ENCODE results near the gene TEX44.
"Not testable (repeated sequence)": the region's sequence is repeated elsewhere in the genome, so short reads cannot be mapped to it uniquely, and the experiment has no call there.

Gene TEX44

GRCh38 chr2:231571661-231572191 lies 20.9 kb upstream of the TEX44 start:
- DNase-seq = no peak

- DNase-seq = no peak
Observed at GRCh38 chr2:231573096-231573495, 19.6 kb upstream of the TEX44 start.

- DNase-seq = no peak
Observed at GRCh38 chr2:231573698-231574421, 18.8 kb upstream of the TEX44 start.

GRCh38 chr2:231575612-231576256 lies 16.9 kb upstream of the TEX44 start:
- no peak for DNase-seq

GRCh38 chr2:231576465-231576864 lies 16.2 kb upstream of the TEX44 start:
- DNase-seq = no peak

GRCh38 chr2:231578655-231579054 lies 14.0 kb upstream of the TEX44 start:
- not testable (repeated sequence) for DNase-seq

- no peak for DNase-seq
Observed at GRCh38 chr2:231579560-231579959, 13.1 kb upstream of the TEX44 start.

- no peak for DNase-seq
Observed at GRCh38 chr2:231581328-231581727, 11.3 kb upstream of the TEX44 start.

- no peak for DNase-seq
Observed at GRCh38 chr2:231583982-231584381, 8.7 kb upstream of the TEX44 start.

GRCh38 chr2:231587744-231588143 lies 4.9 kb upstream of the TEX44 start:
- not testable (repeated sequence) for DNase-seq

GRCh38 chr2:231589656-231590055 lies 3.0 kb upstream of the TEX44 start:
- DNase-seq = no peak

- DNase-seq = no peak
Observed at GRCh38 chr2:231590614-231591013, 2.0 kb upstream of the TEX44 start.

- DNase-seq = no peak
Observed at GRCh38 chr2:231593666-231594065, 1.0 kb downstream of the TEX44 start.

- no peak for DNase-seq
Observed at GRCh38 chr2:231597014-231597611, 4.4 kb downstream of the TEX44 start.

GRCh38 chr2:231597627-231598026 lies 5.0 kb downstream of the TEX44 start:
- DNase-seq = no peak

- DNase-seq = no peak
Observed at GRCh38 chr2:231600619-231601355, 8.1 kb downstream of the TEX44 start.

GRCh38 chr2:231601356-231602229 lies 8.9 kb downstream of the TEX44 start:
- DNase-seq = peak; percentile 50 to 69

- no peak for DNase-seq
Observed at GRCh38 chr2:231602859-231603467, 10.3 kb downstream of the TEX44 start.

- DNase-seq = no peak
Observed at GRCh38 chr2:231604101-231604684, 11.5 kb downstream of the TEX44 start.

GRCh38 chr2:231604685-231605606 lies 12.3 kb downstream of the TEX44 start:
- no peak for DNase-seq
